Spleen (tissue), 11 donors: ENCODE data around the gene LANCL3. TPM values are rescaled to one million over a fixed set of nuclear protein-coding genes. Genes with fewer than 3 reads are reported as not detected.
"Not testable (repeated sequence)": the region's sequence is repeated elsewhere in the genome, so short reads cannot be mapped to it uniquely, and the experiment has no call there.

Experiments
- DNase-seq: peaks from one replicate; pipeline ENCODE4 v3.0.0-alpha.2; 2020
- H3K27ac ChIP-seq, 8 donors: fragments of 200-600 bp; sonication (generic) in 7 of 8; 1 replicate in 4 of 8; 2 replicates in 4 of 8; pipeline versions ENCODE4 v1.5.0 to v1.8.0; 2016 to 2021; ENCODE audit warnings: inconsistent platforms in 4 of 8, mild to moderate bottlenecking in 4 of 8, moderate library complexity in 1 of 8
- H3K27me3 ChIP-seq, 7 donors: fragments of 200-600 bp; sonication (generic) in 6 of 7; replicated peaks in 1 of 7; 1 replicate in 4 of 7; 2 replicates in 3 of 7; pipeline versions ENCODE4 v1.5.0 to v1.8.0; 2016 to 2021; ENCODE audit warnings: inconsistent platforms in 3 of 7, mild to moderate bottlenecking in 1 of 7
- H3K36me3 ChIP-seq, 6 donors: fragments of 200-600 bp; sonication (generic) in 5 of 6; 1 replicate in 4 of 6; 2 replicates in 2 of 6; pipeline versions ENCODE4 v1.5.0 to v1.8.0; 2016 to 2021; ENCODE audit warnings: inconsistent platforms in 2 of 6
- H3K4me1 ChIP-seq, 6 donors: fragments of 200-600 bp; sonication (generic) in 5 of 6; 1 replicate in 3 of 6; 2 replicates in 3 of 6; pipeline versions ENCODE4 v1.5.0 to v1.8.0; 2016 to 2021; ENCODE audit warnings: inconsistent platforms in 3 of 6
- H3K4me3 ChIP-seq, 8 donors: fragments of 200-600 bp; sonication (generic) in 7 of 8; 1 replicate in 4 of 8; 2 replicates in 4 of 8; pipeline versions ENCODE4 v1.5.0 to v1.8.0; 2016 to 2021; ENCODE audit warnings: inconsistent platforms in 4 of 8, mild to moderate bottlenecking in 4 of 8, moderate library complexity in 2 of 8
- H3K9me3 ChIP-seq, 8 donors: fragments of 200-600 bp; sonication (generic) in 7 of 8; 1 replicate in 4 of 8; 2 replicates in 4 of 8; pipeline versions ENCODE4 v1.5.0 to v1.8.0; 2016 to 2021; ENCODE audit warnings: inconsistent platforms in 4 of 8
- POLR2A ChIP-seq, 3 donors: fragments of 450-650 bp; IDR thresholded peaks; one replicate each; pipeline ENCODE4 v1.5.1; 2017; ENCODE audit warnings: antibody characterized with exemption in 3 of 3, mild to moderate bottlenecking in 1 of 3
- POLR2AphosphoS5 ChIP-seq, 3 donors: sonication (generic); formaldehyde crosslinking; IDR thresholded peaks; one replicate each; pipeline ENCODE4 v1.5.1; 2017; ENCODE audit warnings: antibody characterized with exemption in 3 of 3
- WGBS, 5 donors: extraction: QIAGEN DNeasy Blood & Tissue Kit in 3 of 5; methylation state at CpG; one replicate each; pipeline versions ENCODE4 v1.1.5 to v1.1.7; 2013 to 2018; 5-methylcytosine and 5-hydroxymethylcytosine counted together
- intact Hi-C: fragments of 100-400 bp; cut with DNase I; formaldehyde crosslinking; loops from one replicate; pipeline ENCODE4 v1.15.0; 2023; ENCODE audit warnings: low total_unique reads
- polyA plus RNA-seq, 3 donors: library from polyadenylated mRNA; stranded (reverse); fragments of 200-250 nt; gene quantifications; one replicate each; pipeline ENCODE4 v1.2.1, GENCODE V29; 2013
- total RNA-seq, 7 donors: library from RNA; depleted of rRNA in 3 of 7; stranded (reverse); fragments of >200 nt in 3 of 7; fragmentation: NEBNext Ultra II Directional in 4 of 7; extraction: Animal tissue kit (Norgen Biotek cat#: 25700) in 4 of 7; gene quantifications; one replicate each; pipeline versions ENCODE4 v1.1.0 to v1.2.1, GENCODE V29; 2016 to 2021
- TF ChIP-seq, protein P1 (sequence below), 11 experiments: fragments of 200-600 bp in 7 of 11; fragments of 450-650 bp in 4 of 11; sonication (generic) in 4 of 11; IDR thresholded peaks in 8 of 11; conservative IDR thresholded peaks in 3 of 11; 1 replicate in 7 of 11; 2 replicates in 4 of 11; pipeline versions ENCODE4 v1.4.0 to v1.8.0; 2016 to 2021; ENCODE audit warnings: antibody characterized with exemption in 11 of 11, inconsistent platforms in 4 of 11, mild to moderate bottlenecking in 1 of 11
- donor health status: healthy with polysubstance abuse.
- donor health status: DM: no; HTN: no; CAD: no; lungs with moderate emphysema.
- donor health status: DM: no; HTN: no; CAD: no.
- donor health status: Bipolar disorder and iron deficiency.
- donor health status: healthy.
- donor health status: DM: no; HTN: no; CAD: no.
- donor health status: DM: yes; HTN: yes; CAD: no.

The LANCL3 gene
- total and polyA plus RNA-seq, 10 donors = under 0.01 to 0.88 (median 0.52) TPM

DNA sequence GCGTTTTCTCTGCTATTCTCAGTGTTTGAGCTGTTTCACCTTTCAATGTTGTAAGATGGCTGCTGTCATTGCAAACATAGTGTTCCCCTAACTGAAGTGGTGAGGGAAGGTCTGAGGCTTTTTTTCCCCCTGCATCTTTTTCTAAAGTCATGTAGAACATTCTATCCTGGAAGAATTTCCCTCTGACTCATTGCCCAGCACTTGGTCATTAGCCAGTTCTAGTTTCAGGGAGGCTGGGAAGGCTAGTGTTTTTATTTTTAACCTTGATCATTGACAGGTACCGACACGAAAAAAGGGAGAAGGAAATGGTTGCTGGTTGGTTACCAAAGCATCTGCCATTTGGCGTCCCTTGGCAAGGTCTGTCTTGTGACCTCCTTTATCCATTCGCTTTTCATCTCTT, 6.6 kb downstream of the LANCL3 start:
- no peak overlapping the region for H3K27ac ChIP-seq
- no peaks in the 10 kb centered on the region for H3K4me1 ChIP-seq
- no peaks in the 10 kb centered on the region for H3K36me3 ChIP-seq
- peaks cover 0 to 3% (median 0%) of the 10 kb centered on the region in 7 donors for H3K27me3 ChIP-seq
- TF ChIP-seq POLR2AphosphoS5 (IDR thresholded peaks at IDR 0.05) (no peak), POLR2A (IDR thresholded peaks at IDR 0.05) (no peak)
- TF ChIP-seq, protein P1, sequence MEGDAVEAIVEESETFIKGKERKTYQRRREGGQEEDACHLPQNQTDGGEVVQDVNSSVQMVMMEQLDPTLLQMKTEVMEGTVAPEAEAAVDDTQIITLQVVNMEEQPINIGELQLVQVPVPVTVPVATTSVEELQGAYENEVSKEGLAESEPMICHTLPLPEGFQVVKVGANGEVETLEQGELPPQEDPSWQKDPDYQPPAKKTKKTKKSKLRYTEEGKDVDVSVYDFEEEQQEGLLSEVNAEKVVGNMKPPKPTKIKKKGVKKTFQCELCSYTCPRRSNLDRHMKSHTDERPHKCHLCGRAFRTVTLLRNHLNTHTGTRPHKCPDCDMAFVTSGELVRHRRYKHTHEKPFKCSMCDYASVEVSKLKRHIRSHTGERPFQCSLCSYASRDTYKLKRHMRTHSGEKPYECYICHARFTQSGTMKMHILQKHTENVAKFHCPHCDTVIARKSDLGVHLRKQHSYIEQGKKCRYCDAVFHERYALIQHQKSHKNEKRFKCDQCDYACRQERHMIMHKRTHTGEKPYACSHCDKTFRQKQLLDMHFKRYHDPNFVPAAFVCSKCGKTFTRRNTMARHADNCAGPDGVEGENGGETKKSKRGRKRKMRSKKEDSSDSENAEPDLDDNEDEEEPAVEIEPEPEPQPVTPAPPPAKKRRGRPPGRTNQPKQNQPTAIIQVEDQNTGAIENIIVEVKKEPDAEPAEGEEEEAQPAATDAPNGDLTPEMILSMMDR (IDR thresholded peaks at IDR 0.05 in 8 of 11, conservative IDR thresholded peaks at IDR 0.05 in 3 of 11) = no peak
- DNase-seq = no peak
- no peak overlapping the region for H3K4me3 ChIP-seq
- no peaks in the 10 kb centered on the region for H3K9me3 ChIP-seq
- 47 to 79% (median 69%) methylated on average over 5 of the region's 5 CpGs for WGBS, 5 donors
- intact Hi-C loops = no loop called here

DNA sequence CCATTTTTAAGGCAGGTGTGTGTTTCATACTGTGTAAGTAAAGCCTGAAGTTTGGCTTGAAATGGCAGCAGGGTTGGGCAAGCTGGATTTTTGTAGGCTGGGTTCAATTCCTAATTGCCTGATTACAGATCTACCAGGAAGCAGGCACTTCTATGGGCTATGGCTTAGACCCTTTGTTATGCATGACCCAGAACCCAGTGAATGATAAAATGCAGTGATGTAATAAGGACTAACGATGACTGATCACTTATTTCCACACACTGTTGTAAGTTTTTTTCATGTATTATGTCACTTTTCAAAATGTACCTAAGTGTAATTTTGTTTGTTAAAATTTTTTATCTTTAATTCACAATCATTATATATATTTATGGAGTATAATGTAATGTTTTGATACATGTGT, 8.6 kb downstream of the LANCL3 start:
- intact Hi-C loops = no loop called here
- WGBS, 5 donors = 47 to 85% (median 58%) methylated on average over 1 of the region's 1 CpG
- TF ChIP-seq POLR2AphosphoS5 (IDR thresholded peaks at IDR 0.05) = no peak
- TF ChIP-seq, protein P1 (IDR thresholded peaks at IDR 0.05 in 8 of 11, conservative IDR thresholded peaks at IDR 0.05 in 3 of 11) = no peak
- TF ChIP-seq POLR2A (IDR thresholded peaks at IDR 0.05) = no peak

DNA sequence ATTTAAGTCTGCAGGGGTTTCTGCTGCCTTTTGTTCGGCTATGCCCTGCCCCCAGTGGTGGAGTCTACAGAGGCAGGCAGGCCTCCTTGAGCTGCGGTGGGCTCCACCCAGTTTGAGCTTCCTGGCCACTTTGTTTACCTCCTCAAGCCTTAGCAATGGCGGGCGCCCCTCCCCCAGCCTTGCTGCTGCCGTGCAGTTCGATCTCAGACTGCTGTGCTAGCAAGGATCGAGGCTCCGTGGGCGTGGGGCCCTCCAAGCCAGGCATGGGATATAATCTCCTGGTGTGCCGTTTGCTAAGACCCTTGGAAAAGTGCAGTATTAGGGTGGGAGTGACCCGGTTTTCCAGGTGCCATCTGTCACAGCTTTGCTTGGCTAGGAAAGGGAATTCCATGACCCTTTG, 15.9 kb downstream of the LANCL3 start:
- DNase-seq = not testable (repeated sequence)
- 74 to 93% (median 89%) methylated on average over 2 to 11 of the region's 11 CpGs for WGBS, 5 donors

More for the DNA sequence above, 8.6 kb downstream of the LANCL3 start:
- no peak overlapping the region for H3K4me3 ChIP-seq
- DNase-seq = no peak
- H3K27me3 ChIP-seq = no peaks in the 10 kb centered on the region
- H3K4me1 ChIP-seq = no peaks in the 10 kb centered on the region
- H3K9me3 ChIP-seq = peaks cover 0 to 3% (median 0%) of the 10 kb centered on the region in 8 donors
- H3K27ac ChIP-seq = no peak overlapping the region
- H3K36me3 ChIP-seq = no peaks in the 10 kb centered on the region

DNA sequence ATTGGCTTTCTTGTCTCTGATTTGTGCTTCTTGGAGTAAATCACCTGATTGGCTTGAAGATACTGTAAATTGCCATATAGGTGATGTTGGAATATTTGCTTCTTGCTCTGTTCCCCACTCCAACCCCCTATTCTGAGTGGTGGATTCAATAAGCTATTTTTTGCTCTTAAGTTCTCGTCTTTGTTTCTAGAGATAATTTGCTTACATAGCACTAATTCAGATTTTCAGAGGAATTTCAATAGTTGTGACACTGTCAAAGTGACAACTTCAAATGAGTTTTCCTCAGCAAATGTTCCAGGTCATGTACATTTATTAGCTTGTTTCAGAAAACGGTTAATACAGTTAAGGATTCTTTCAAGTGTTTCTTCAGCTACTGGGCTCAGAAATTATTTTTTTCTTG, 18.6 kb downstream of the LANCL3 start:
- no peak for DNase-seq
- Histone ChIP-seq H3K4me3 (no peak overlapping the region), H3K27me3 (peaks cover 0 to 10% (median 0%) of the 10 kb centered on the region in 7 donors), H3K4me1 (no peaks in the 10 kb centered on the region), H3K36me3 (no peaks in the 10 kb centered on the region), H3K27ac (no peak overlapping the region), H3K9me3 (peaks cover 0 to 9% (median 0%) of the 10 kb centered on the region in 8 donors)
- WGBS, 5 donors = 52 to 97% (median 79%) methylated on average over 2 of the region's 2 CpGs
- intact Hi-C loops = no loop called here
- TF ChIP-seq POLR2AphosphoS5 (IDR thresholded peaks at IDR 0.05) (no peak), POLR2A (IDR thresholded peaks at IDR 0.05) (no peak)
- TF ChIP-seq, protein P1 (IDR thresholded peaks at IDR 0.05 in 8 of 11, conservative IDR thresholded peaks at IDR 0.05 in 3 of 11) = no peak

More for the DNA sequence above, 15.9 kb downstream of the LANCL3 start:
- Histone ChIP-seq H3K27me3 (peaks cover 0 to 10% (median 0%) of the 10 kb centered on the region in 7 donors), H3K9me3 (peaks cover 0 to 12% (median 0%) of the 10 kb centered on the region in 8 donors)
- H3K4me1 ChIP-seq, H3K4me3 ChIP-seq, H3K27ac ChIP-seq, H3K36me3 ChIP-seq, intact Hi-C loops: not testable (repeated sequence)
